ENCODE results near the gene MTCL1. TPM values are rescaled to one million over a fixed set of nuclear protein-coding genes. Genes with fewer than 3 reads are reported as not detected.

The MTCL1 gene
- total RNA-seq, 1 donor: 54.9 TPM

DNA sequence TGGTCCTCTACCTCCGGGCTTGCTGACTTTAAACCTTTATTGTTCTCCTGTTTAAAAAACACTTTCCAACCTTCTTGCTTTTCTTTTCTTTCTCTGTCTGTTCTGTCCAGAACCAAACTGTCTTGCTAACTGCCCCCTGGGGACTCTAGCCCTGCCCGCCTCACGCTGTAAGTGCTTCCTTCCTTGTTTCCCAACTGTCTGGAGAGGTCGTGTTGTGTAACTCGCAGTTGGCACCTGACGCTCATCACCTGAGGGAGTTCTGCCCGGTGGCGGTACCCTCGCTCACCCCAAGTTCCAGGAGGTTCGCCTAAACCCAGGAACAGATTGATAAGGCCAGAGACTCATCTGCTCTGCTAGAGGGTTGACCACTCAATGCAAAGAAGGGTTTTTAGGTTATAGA lies 123.4 kb downstream of the MTCL1 start:
- no peak for TF ChIP-seq CTCF (IDR thresholded peaks at IDR 0.05; ENCODE audit: insufficient read depth, low read length)
- H3K4me3 ChIP-seq (ENCODE audit: low read depth, low read length): no peak overlapping the region
- DNase-seq (ENCODE audit: low read depth): no peak

- H3K4me3 ChIP-seq (ENCODE audit: low read depth, low read length): no peak overlapping the region
- DNase-seq (ENCODE audit: low read depth): no peak
- no peak for TF ChIP-seq CTCF (IDR thresholded peaks at IDR 0.05; ENCODE audit: insufficient read depth, low read length)
These were observed 125.0 kb downstream of the MTCL1 start for GRCh38 chr18:8830067-8831060.

GRCh38 chr18:8831112-8831511 lies 125.8 kb downstream of the MTCL1 start:
- no peak for DNase-seq (ENCODE audit: low read depth)
- H3K4me3 ChIP-seq (ENCODE audit: low read depth, low read length): no peak overlapping the region
- no peak for TF ChIP-seq CTCF (IDR thresholded peaks at IDR 0.05; ENCODE audit: insufficient read depth, low read length)

GRCh38 chr18:8831531-8831930 lies 126.2 kb downstream of the MTCL1 start:
- H3K4me3 ChIP-seq (ENCODE audit: low read depth, low read length): no peak overlapping the region
- DNase-seq (ENCODE audit: low read depth): no peak
- TF ChIP-seq CTCF (IDR thresholded peaks at IDR 0.05; ENCODE audit: insufficient read depth, low read length): no peak

- TF ChIP-seq CTCF (IDR thresholded peaks at IDR 0.05; ENCODE audit: insufficient read depth, low read length): no peak
- no peak for DNase-seq (ENCODE audit: low read depth)
- no peak overlapping the region for H3K4me3 ChIP-seq (ENCODE audit: low read depth, low read length)
These were observed 128.1 kb downstream of the MTCL1 start for GRCh38 chr18:8833480-8833879.

DNA sequence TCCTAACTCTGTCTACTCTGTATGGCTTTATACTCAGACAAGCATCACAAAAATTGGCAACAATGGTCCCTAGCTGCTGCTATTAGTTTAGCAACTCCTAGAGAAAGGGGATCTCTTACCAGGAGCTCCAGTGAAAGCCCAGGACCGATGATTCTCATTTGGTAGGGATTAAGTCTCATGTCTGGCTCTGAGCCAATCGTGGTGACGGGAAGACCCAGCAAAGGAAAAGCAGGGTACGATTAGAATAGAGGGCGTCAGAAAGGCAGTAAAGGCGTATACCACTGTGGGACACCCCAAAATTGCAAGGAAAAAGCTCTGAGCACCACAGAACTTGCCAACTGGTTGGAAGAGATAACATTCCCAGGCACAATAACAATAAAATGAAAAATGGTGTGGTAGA lies 129.5 kb downstream of the MTCL1 start:
- no peak overlapping the region for H3K4me3 ChIP-seq (ENCODE audit: low read depth, low read length)
- TF ChIP-seq CTCF (IDR thresholded peaks at IDR 0.05; ENCODE audit: insufficient read depth, low read length): no peak
- DNase-seq (ENCODE audit: low read depth): no peak

Data from fibroblast of the aortic adventitia (primary cell).